ENCODE results near the gene FCER1G.

DNA sequence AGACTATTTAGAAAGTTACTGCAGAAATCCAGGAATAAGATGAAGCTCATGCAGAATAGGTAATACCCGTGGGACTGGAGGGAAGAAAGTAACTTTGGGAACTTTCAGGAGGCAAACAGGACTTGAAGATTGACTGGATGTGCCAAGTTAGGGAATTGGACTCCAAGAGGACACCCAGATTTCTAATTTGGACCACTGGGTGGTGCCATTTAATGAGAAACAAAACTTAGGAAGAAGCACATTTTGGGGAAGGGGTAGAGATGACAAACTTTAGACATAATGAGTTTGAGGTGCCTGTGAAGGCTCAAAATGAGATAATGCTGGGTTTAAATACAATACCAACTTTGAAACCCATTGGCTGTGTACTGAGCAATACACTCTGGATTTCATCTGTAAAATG lies 34.5 kb upstream of the FCER1G start:
- TF ChIP-seq POLR2A (IDR thresholded peaks at IDR 0.05) = no peak
- TF ChIP-seq, protein P1, sequence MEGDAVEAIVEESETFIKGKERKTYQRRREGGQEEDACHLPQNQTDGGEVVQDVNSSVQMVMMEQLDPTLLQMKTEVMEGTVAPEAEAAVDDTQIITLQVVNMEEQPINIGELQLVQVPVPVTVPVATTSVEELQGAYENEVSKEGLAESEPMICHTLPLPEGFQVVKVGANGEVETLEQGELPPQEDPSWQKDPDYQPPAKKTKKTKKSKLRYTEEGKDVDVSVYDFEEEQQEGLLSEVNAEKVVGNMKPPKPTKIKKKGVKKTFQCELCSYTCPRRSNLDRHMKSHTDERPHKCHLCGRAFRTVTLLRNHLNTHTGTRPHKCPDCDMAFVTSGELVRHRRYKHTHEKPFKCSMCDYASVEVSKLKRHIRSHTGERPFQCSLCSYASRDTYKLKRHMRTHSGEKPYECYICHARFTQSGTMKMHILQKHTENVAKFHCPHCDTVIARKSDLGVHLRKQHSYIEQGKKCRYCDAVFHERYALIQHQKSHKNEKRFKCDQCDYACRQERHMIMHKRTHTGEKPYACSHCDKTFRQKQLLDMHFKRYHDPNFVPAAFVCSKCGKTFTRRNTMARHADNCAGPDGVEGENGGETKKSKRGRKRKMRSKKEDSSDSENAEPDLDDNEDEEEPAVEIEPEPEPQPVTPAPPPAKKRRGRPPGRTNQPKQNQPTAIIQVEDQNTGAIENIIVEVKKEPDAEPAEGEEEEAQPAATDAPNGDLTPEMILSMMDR (IDR thresholded peaks at IDR 0.05 in 8 of 11, conservative IDR thresholded peaks at IDR 0.05 in 3 of 11) = peak in 4 of 11 experiments; percentile 26 to 51 (median 38)
